Measurements from ENCODE around the gene SMAD2.
A peak's percentile ranks its signal among the peaks of the same experiment; 100 is the strongest.

Gene SMAD2

GRCh38 chr18:47917923-47918610, 12.4 kb downstream of the SMAD2 start:
- no peak for TF ChIP-seq CTCF (IDR thresholded peaks at IDR 0.05; ENCODE audit: extremely low read depth, missing control alignments)
- peak; percentile 29 for DNase-seq (ENCODE audit: low spot score)

GRCh38 chr18:47915930-47916329, 14.5 kb downstream of the SMAD2 start:
- TF ChIP-seq CTCF (IDR thresholded peaks at IDR 0.05; ENCODE audit: extremely low read depth, missing control alignments): no peak
- DNase-seq (ENCODE audit: low spot score): no peak

- no peak for TF ChIP-seq CTCF (IDR thresholded peaks at IDR 0.05; ENCODE audit: extremely low read depth, missing control alignments)
- DNase-seq (ENCODE audit: low spot score): no peak
Observed at GRCh38 chr18:47915229-47915628, 15.2 kb downstream of the SMAD2 start.

GRCh38 chr18:47912794-47913585, 17.5 kb downstream of the SMAD2 start:
- DNase-seq (ENCODE audit: low spot score): no peak
- no peak for TF ChIP-seq CTCF (IDR thresholded peaks at IDR 0.05; ENCODE audit: extremely low read depth, missing control alignments)

GRCh38 chr18:47912343-47912742, 18.1 kb downstream of the SMAD2 start:
- no peak for TF ChIP-seq CTCF (IDR thresholded peaks at IDR 0.05; ENCODE audit: extremely low read depth, missing control alignments)
- DNase-seq (ENCODE audit: low spot score): no peak

GRCh38 chr18:47911877-47912276, 18.6 kb downstream of the SMAD2 start:
- TF ChIP-seq CTCF (IDR thresholded peaks at IDR 0.05; ENCODE audit: extremely low read depth, missing control alignments): no peak

GRCh38 chr18:47909484-47909883, 21.0 kb downstream of the SMAD2 start:
- DNase-seq (ENCODE audit: low spot score): no peak
- TF ChIP-seq CTCF (IDR thresholded peaks at IDR 0.05; ENCODE audit: extremely low read depth, missing control alignments): no peak

More at GRCh38 chr18:47911877-47912276, 18.6 kb downstream of the SMAD2 start:
- no peak for DNase-seq (ENCODE audit: low spot score)

Measured in GM20000 (cell line).